NT2/D1 (cell line): ENCODE data around the gene HMX2.

Experiments
- DNase-seq: peaks from one replicate; pipeline ENCODE4 v3.0.0-alpha.2; 2011; ENCODE audit warnings: low read depth, low spot score
- H3K27me3 ChIP-seq: 2 replicates; pipeline ENCODE4 v1.6.0; 2011; ENCODE audit warnings: mild to moderate bottlenecking; ENCODE audit not compliant: insufficient read length, insufficient read depth
- H3K36me3 ChIP-seq: 2 replicates; pipeline ENCODE4 v1.6.1; 2011; ENCODE audit warnings: mild to moderate bottlenecking, low read length, mixed read lengths; ENCODE audit not compliant: insufficient read depth, insufficient read length
- H3K4me1 ChIP-seq: 2 replicates; pipeline ENCODE4 v1.5.1; 2011; ENCODE audit not compliant: insufficient read depth, insufficient read length
- H3K4me3 ChIP-seq: 2 replicates; pipeline ENCODE4 v1.5.1; 2011; ENCODE audit warnings: low read depth; ENCODE audit not compliant: insufficient read length
- H3K9ac ChIP-seq: 2 replicates; pipeline ENCODE4 v1.6.0; 2011; ENCODE audit warnings: low read depth; ENCODE audit not compliant: insufficient read length
- H3K9me3 ChIP-seq: 2 replicates; pipeline ENCODE4 v1.5.1; 2011; ENCODE audit warnings: mild to moderate bottlenecking, low read length; ENCODE audit not compliant: insufficient read depth
- SUZ12 ChIP-seq: IDR thresholded peaks from 2 replicates; pipeline ENCODE4 v1.6.1; 2011; ENCODE audit not compliant: insufficient read length, insufficient read depth; ENCODE audit errors: extremely low read depth
- YY1 ChIP-seq: IDR thresholded peaks from 2 replicates; pipeline ENCODE4 v1.6.1; 2011; ENCODE audit not compliant: insufficient read length, insufficient read depth
- ZNF274 ChIP-seq: IDR thresholded peaks from 2 replicates; pipeline ENCODE4 v1.6.1; 2011; ENCODE audit warnings: mild to moderate bottlenecking, low read depth, low read length

The HMX2 gene

GRCh38 chr10:123119081-123119480 lies 28.9 kb upstream of the HMX2 start:
- Histone ChIP-seq H3K4me1 (peaks cover 3% of the 10 kb centered on the region), H3K27me3 (no peaks in the 10 kb centered on the region)
- TF ChIP-seq ZNF274 (no peak), SUZ12 (no peak), YY1 (no peak)

GRCh38 chr10:123126246-123126645 lies 21.7 kb upstream of the HMX2 start:
- Histone ChIP-seq H3K36me3 (no peaks in the 10 kb centered on the region), H3K9ac (no peak overlapping the region), H3K4me3 (no peak overlapping the region), H3K27me3 (peaks cover 37% of the 10 kb centered on the region), H3K9me3 (no peaks in the 10 kb centered on the region), H3K4me1 (no peaks in the 10 kb centered on the region)
- no peak for TF ChIP-seq SUZ12
- no peak for TF ChIP-seq ZNF274
- no peak for TF ChIP-seq YY1
- DNase-seq: no peak

More at GRCh38 chr10:123119081-123119480, 28.9 kb upstream of the HMX2 start:
- H3K36me3 ChIP-seq: no peaks in the 10 kb centered on the region
- H3K9me3 ChIP-seq: no peaks in the 10 kb centered on the region
- DNase-seq: no peak
- H3K9ac ChIP-seq: no peak overlapping the region
- no peak overlapping the region for H3K4me3 ChIP-seq

DNA sequence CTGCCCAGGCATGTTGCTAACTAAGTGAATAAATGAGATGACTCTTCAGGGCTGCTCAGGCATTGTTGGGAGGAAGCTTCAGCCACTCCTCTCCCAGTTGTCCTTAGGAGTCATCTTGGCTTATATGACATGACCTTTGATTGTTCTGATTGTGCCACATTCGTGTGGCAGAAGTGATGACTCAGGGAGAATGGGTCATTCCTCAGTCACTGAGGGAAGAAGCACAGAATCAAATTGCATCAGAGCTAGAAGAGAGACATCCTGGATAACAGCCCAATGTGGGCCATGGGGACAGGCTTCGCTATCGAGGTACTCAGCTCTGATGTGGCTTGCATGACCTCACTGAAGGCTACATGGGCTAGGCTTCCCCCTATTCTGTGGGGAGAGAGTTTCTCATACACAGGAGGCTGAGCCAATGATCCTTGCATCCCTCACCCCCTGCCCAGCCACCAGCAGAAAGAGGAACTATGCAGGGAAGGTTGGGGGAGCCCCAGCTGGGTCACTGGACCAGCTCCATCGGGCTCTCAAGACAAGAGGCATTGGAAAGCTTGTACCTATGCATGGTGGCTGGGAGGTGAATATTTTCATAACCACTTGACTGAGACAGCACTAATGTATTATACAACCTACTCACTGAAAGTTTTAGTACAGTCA lies 18.2 kb upstream of the HMX2 start:
- DNase-seq: no peak
- peaks cover 72% of the 10 kb centered on the region for H3K27me3 ChIP-seq
- no peak for TF ChIP-seq YY1
- no peak for TF ChIP-seq ZNF274
- TF ChIP-seq SUZ12: no peak

DNA sequence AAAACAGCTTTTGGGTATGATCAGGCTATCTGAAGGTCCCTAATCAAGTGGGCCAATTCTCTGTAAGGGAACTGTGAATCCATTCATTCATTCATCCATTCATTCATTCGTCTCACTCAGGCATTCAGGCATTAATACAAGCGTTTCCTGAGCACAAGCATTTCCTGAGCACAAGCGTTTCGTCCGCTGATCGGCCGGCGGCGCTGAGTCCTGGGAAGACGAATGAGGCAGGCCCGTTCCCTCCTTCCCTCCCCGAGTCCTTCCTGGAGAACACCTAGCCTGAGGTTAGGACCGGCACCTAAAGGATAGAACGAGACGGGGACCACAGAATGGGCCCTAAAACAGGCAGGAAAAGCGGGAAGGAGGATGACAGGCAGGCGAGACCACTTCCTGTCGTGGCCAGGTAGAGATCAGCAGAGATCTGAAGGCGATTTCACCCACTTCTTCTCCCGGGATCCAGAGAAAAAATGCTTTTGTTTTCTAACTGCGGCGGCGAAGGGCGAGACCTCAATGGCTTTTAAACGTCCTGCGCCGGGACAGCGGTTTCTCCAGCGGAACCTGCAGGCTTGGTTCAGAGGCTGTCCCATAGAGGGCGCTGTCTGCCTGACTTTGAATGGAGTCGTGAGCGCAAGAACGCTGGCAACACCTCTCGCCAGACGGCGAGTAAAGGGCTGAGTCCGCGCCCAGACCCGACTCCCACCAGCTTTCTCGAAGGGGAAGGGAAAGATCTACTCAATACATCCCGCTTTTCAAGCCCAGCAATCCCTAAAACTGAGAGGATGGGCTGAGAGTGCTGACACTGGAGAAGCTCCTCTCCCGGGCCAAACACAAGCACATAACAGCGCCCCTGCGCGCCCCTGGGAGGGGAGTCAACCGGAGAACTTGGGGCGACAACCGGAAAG lies 15.1 kb upstream of the HMX2 start:
- Histone ChIP-seq H3K4me1 (no peaks in the 10 kb centered on the region), H3K27me3 (peaks cover 98% of the 10 kb centered on the region), H3K9ac (peak overlapping the region; percentile 44), H3K4me3 (peak overlapping the region; percentile 30), H3K9me3 (no peaks in the 10 kb centered on the region), H3K36me3 (no peaks in the 10 kb centered on the region)
- TF ChIP-seq YY1 (no peak), SUZ12 (no peak), ZNF274 (no peak)
- DNase-seq: peak; percentile 87

More for the DNA sequence above, 18.2 kb upstream of the HMX2 start:
- Histone ChIP-seq H3K36me3 (no peaks in the 10 kb centered on the region), H3K9ac (no peak overlapping the region), H3K4me1 (no peaks in the 10 kb centered on the region), H3K9me3 (no peaks in the 10 kb centered on the region), H3K4me3 (no peak overlapping the region)

GRCh38 chr10:123133541-123134342 lies 14.2 kb upstream of the HMX2 start:
- no peaks in the 10 kb centered on the region for H3K36me3 ChIP-seq
- TF ChIP-seq ZNF274 (no peak), SUZ12 (peak; percentile 90)
- H3K4me1 ChIP-seq: no peaks in the 10 kb centered on the region
- no peak overlapping the region for H3K9ac ChIP-seq
- peaks cover 98% of the 10 kb centered on the region for H3K27me3 ChIP-seq
- DNase-seq: no peak
- H3K9me3 ChIP-seq: no peaks in the 10 kb centered on the region
- H3K4me3 ChIP-seq: peak overlapping the region; percentile 30

DNA sequence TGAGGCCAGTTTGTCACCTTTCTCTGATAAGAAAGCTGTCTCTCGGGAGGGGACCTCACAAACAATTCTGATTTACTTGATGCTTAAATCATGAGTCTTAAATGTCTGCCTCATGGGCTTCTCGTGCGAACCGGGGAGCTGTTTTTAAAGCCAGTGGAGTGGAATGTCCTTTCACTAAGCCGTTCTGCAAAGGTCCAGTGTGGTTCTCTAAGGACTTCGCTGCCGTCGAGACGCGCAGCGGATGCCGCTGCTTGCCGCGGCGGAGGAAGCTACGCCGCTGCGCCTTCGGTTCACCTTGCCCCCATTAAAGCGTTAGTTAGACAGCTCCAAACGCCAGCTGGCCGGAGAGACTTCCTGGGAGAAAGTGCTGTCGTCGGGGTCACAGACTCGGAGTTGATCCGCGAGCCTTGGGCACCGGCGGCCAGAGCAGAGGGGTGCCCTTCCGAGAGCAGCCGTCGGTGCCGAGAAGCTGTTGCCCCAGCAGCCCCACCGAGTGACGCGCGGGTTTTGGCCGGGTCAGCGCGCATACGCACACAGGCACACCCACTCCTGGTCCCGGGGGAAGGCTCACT lies 13.5 kb upstream of the HMX2 start:
- no peak for DNase-seq
- no peak overlapping the region for H3K4me3 ChIP-seq
- no peaks in the 10 kb centered on the region for H3K9me3 ChIP-seq
- no peaks in the 10 kb centered on the region for H3K4me1 ChIP-seq
- H3K27me3 ChIP-seq: peaks cover 98% of the 10 kb centered on the region
- no peak for TF ChIP-seq ZNF274
- no peak for TF ChIP-seq YY1
- TF ChIP-seq SUZ12: peak; percentile 67
- no peak overlapping the region for H3K9ac ChIP-seq
- no peaks in the 10 kb centered on the region for H3K36me3 ChIP-seq
